COLO668 (cell line): ENCODE measurements around the gene TRAPPC4.
"Not testable (repeated sequence)": the region's sequence is repeated elsewhere in the genome, so short reads cannot be mapped to it uniquely, and the experiment has no call there.

Experiments used
- DNase-seq: peaks from one replicate; lab custom pipeline; 2025; ENCODE audit not compliant: unreplicated experiment; lab: John Stamatoyannopoulos, UW

TRAPPC4 gene

DNA sequence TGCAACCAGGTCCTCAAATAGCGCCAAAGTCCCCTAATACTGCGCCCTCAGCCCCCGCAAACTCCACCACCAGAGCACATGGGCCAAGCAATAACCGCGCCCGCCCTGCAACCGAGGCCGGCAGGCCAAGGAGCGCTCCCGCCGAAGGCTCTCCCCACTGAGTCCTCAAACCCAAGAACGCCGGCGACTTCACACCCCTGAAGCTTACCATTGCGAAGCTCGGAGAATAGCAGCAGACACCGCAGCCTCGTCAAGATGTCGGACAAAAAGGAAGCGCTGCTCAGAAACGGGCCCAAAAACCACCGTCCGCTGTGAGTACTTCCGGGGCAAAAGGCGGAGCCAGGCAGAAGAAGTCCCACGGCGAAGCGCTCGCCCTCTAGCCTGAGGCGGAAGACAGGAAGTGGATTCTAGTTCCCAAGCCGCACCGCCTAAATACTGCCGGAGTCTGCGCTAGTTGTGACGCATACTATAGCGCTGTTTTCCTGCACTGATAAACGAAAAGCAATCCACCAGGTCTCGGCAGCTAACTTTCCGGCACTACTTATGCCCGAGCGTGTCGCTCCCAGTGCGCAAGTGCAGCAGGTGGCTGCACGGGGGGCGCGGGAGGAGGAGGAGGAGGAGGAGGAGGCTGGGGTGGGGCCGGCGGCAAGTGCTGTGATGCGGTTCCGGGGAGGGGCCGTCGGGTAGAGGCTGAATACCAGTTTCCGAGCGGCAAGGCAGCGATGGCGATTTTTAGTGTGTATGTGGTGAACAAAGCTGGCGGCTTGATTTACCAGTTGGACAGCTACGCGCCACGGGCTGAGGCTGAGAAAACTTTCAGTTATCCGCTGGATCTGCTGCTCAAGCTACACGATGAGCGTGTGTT is at the start of gene TRAPPC4, which contains the start of gene RPS25:
Gene TRAPPC4, plus strand, starts transcription at position 693 of the 865 bp plus-strand sequence. Its CDS starts 30 bp downstream, at position 723.
Gene RPS25, minus strand, starts transcription at position 270 of the 865 bp plus-strand sequence. Its CDS starts 59 bp downstream, at position 211.
- DNase-seq, result peak; percentile 95

DNA sequence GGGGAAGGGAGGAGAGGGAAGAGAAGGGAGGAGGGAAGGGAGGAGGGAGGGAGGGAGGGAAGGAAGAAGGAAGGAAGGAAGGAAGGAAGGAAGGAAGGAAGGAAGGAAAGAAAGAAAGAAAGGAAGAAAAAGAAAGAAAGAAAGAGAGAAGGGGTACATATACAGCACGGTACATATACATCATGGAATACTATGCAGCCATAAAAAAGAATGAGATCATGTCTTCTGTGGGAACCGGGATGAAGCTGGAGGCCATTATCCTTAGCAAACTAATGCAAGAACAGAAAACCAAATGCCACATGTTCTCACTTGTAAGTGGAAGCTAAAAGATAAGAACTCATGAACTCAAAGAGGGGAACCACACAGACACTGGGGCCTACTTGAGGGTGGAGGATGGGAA is 49.1 kb upstream of the TRAPPC4 start:
- not testable (repeated sequence) for DNase-seq

DNA sequence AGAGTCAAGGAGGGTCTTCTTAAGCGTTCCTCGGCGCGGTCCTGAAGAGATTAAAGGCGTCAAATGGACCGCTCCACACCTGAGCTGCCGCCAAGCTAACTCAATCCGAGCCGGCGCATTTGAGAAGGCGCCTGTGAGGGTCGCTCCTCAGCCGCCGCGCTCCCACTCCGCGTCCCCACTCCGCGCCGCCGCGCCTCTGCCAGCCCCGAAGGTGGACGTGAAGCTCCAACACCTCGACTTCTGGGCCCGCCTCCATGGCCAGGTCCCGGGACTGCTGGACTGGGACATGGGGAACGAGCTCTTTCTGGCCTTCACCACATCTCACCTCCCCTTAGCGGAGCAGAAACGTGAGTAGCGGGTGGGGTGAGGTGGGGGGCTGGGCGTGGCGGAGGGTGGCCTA is 46.9 kb upstream of the TRAPPC4 start, which contains the start of gene FOXR1:
Gene FOXR1, plus strand, starts transcription at position 116 of the 400 bp plus-strand sequence. Its CDS starts 171 bp downstream, at position 287.
- no peak for DNase-seq

- DNase-seq, result no peak
These were observed 44.6 kb upstream of the TRAPPC4 start for GRCh38 chr11:118973985-118974384.

DNA sequence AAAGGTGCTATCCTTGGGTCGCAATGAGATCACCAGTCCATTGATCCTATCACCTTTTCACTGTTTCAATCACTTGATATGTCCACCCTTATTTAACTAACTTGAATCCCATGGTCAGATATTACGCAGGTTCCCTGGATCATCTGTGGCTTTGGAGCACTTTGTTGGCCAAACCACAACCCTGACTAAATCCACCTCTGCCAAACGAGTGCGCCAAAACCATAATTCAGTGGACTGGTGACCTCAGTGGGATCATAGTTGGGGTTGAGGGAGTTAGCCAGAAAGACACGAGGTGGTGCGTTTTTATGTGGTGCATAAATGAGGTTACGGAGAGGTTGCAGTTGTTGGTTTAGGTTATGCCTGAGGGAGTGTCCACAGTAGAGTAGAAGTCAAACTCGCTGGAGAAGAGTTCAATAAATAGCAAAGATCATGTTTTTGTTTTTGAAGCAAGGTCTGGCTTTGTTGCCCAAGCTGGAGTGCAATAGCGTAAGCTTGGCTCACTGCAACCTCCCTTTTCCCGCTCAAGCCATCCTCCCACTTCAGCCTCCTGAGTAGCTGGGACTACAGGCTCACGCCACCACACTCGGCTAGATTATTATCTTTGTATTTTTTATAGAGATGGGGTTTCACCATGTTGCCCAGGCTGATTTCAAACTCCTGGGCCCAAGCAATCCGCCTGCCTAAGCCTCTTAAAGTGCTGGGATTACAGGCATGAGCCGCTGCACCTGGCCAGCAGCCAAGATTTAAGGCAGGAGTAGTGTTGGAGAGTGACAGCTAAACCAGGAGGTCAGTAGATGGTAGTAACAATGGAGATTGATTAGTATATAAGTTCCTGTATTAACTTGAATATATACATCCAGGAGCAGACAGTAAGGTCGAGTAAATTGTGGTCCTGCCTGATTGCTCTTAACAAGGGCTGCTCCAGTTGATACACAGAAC is 42.5 kb upstream of the TRAPPC4 start:
- DNase-seq, result peak; percentile 25

GRCh38 chr11:118979434-118979833 is 39.1 kb upstream of the TRAPPC4 start:
- DNase-seq, result no peak

DNA sequence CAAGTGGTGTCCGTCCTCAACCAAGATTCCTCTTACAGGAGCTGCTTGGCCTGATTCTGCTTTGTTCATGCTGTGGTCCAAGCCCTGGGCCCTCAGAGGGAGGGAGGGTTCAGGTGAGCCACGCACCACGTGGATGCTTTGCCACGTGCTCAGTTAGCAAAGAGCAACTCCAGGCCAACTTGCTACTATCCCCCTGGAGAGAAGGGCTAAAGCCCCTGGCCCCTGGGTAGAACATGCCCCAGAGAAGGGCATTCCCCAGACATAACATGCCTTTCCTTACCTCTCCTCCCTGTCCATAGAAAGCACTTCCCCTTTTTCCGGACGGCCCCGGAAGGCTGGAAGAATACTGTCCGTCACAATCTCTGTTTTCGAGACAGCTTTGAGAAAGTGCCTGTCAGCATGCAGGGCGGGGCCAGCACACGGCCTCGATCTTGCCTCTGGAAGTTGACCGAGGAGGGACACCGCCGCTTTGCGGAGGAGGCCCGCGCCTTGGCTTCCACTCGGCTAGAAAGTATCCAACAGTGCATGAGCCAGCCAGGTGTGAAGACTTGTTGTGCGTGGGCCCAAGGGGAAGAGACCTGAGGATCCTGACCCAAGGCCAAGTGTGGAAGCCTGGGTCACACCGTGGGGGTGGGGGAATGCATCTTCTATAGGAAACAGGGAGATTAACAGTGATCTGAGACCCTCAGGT is 38.2 kb upstream of the TRAPPC4 start:
- no peak for DNase-seq

DNA sequence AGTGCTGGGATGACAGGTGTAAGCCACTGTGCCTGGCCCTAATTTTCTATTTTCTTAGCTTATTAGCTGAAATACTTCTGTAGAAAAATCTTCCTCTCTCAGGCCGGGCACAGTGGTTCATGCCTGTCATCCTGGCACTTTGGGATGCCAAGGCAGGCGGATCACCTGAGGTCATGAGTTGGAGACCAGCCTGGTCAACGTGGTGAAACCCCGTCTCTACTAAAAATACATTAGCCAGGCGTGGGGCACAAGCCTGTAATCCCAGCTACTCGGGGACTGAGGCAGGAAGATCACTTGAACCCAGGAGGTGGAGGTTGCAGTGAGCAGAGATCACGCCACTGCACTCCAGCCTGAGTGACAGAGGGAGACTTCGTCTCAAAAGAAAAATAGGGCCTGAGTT is 34.2 kb upstream of the TRAPPC4 start:
- DNase-seq, result not testable (repeated sequence)

GRCh38 chr11:118984825-118985224 is 33.7 kb upstream of the TRAPPC4 start:
- DNase-seq, result no peak

- DNase-seq, result peak; percentile 14
These were observed 30.3 kb upstream of the TRAPPC4 start for GRCh38 chr11:118988280-118988679.

GRCh38 chr11:118991486-118992038 is 27.0 kb upstream of the TRAPPC4 start:
- DNase-seq, result not testable (repeated sequence)

GRCh38 chr11:118996926-118997626 is 21.5 kb upstream of the TRAPPC4 start:
- DNase-seq, result peak; percentile 34

GRCh38 chr11:118997627-118998387 is 20.8 kb upstream of the TRAPPC4 start, which contains the start of gene CENATAC:
TSS of gene CENATAC (plus strand) at chr11:118998138. CDS start at chr11:118998198, 60 bp downstream.
- peak; percentile 92 for DNase-seq

- DNase-seq, result peak; percentile 42
These were observed 20.2 kb upstream of the TRAPPC4 start for GRCh38 chr11:118998388-118998717.

- peak; percentile 6 for DNase-seq
These were observed 19.7 kb upstream of the TRAPPC4 start for GRCh38 chr11:118998822-118999221.

DNA sequence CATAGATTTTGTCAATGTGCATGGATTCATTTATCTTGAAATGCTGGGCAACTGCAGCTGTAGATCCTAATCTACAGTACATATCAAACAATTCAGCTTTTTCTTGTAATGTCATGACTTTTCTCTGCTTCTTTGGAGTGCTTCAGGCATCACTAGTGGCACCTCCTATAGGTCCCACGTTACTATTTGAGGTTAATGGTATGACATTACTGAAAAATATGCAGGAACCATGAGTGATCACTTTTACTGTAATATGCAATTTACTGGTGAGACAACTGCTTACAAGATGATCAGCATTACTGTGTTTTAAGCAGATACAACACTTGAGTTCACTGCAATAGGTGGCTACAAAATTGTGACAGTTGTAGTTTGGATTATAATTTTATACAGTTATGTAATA is 17.7 kb upstream of the TRAPPC4 start:
- no peak for DNase-seq

GRCh38 chr11:119006656-119007055 is 11.9 kb upstream of the TRAPPC4 start:
- no peak for DNase-seq

GRCh38 chr11:119011476-119012053 is 7.0 kb upstream of the TRAPPC4 start:
- no peak for DNase-seq
